Measurements from ENCODE around the gene PASK.

The PASK gene

DNA sequence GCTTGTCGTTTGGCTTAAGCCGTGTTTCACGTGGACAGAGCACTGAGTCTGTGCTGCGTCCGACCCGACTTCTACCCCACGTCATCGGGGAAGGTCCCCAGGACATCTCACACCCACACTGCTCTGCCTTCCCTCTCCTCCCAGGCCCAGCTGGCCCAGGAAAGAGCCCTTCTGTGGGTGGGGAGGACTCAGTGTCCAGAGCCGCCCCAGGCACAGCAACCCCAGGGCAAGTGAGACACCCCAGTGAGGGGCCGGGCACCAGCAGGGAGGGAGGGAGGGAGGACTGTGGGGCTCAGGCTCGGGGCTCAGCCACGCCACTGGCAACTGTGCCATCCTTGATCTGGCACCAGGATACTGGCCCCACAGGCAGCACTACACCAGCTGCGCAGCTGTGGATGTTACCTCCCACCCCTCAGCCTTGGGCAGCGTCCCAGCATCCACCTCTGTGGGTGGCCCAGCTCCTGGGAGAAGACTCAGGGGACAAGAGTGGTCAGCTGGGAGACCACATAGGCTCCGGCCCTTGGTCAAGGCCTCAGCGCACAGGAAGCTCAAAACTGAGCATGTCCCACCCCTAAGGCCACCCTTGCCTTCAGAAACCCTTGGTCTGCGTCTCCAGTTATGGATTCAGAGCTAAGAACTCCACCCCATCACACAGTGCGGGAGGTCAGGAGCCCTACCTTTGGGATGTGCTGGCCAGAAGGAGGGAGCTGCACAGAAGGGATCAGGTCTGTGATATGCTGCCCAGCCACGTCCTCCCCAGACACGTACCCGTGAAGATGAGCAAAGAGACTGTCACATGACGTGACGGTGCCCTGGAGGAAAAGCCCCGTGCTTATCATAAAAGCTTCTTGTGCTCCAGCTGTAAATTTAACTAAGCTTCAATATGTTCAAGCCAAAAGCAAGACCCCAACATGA, 11.7 kb downstream of the PASK start:
- in situ Hi-C loops (cut with HindIII; ENCODE audit: low sequenced_read_pairs), result no loop called here
- TF ChIP-seq, protein P1, sequence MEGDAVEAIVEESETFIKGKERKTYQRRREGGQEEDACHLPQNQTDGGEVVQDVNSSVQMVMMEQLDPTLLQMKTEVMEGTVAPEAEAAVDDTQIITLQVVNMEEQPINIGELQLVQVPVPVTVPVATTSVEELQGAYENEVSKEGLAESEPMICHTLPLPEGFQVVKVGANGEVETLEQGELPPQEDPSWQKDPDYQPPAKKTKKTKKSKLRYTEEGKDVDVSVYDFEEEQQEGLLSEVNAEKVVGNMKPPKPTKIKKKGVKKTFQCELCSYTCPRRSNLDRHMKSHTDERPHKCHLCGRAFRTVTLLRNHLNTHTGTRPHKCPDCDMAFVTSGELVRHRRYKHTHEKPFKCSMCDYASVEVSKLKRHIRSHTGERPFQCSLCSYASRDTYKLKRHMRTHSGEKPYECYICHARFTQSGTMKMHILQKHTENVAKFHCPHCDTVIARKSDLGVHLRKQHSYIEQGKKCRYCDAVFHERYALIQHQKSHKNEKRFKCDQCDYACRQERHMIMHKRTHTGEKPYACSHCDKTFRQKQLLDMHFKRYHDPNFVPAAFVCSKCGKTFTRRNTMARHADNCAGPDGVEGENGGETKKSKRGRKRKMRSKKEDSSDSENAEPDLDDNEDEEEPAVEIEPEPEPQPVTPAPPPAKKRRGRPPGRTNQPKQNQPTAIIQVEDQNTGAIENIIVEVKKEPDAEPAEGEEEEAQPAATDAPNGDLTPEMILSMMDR (IDR thresholded peaks at IDR 0.05; ENCODE audit: low read depth, low read length, missing control alignments), result no peak
- no peak for DNase-seq (ENCODE audit: low read depth)
- H3K4me3 ChIP-seq (ENCODE audit: low read depth, low read length), result no peak overlapping the region

DNA sequence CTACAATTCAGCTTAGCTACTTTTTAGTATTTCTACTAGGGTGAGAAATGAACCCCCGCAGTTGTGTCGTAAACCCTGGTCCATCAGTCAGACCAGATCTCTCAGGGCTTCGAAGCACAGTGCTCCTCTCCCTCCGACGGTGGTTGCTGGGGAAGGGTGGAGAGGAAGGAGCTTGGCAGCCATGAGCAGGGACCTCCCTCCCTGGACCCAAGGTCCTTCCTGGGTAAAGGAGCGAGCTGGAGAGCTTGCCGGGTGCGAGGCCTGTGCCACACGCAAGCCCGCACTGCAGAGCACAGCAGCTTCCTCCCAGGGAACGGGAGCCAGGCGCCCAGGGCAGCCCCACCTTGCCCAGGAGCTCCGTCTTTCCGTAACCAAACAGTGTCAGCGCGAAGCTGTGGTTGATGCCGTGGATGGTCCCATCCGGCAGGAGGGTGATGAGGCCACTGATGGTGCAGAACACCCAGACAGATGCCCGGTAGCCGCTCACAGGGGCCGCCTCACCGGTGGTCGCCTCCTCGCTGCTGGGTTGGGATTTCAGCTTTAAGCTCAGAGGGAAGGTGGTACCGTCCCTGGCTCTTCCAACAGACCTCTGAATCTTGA, 12.5 kb downstream of the PASK start:
- in situ Hi-C loops (cut with HindIII; ENCODE audit: low sequenced_read_pairs), result no loop called here
- H3K4me3 ChIP-seq (ENCODE audit: low read depth, low read length), result no peak overlapping the region
- DNase-seq (ENCODE audit: low read depth), result no peak
- TF ChIP-seq, protein P1 (IDR thresholded peaks at IDR 0.05; ENCODE audit: low read depth, low read length, missing control alignments), result no peak

DNA sequence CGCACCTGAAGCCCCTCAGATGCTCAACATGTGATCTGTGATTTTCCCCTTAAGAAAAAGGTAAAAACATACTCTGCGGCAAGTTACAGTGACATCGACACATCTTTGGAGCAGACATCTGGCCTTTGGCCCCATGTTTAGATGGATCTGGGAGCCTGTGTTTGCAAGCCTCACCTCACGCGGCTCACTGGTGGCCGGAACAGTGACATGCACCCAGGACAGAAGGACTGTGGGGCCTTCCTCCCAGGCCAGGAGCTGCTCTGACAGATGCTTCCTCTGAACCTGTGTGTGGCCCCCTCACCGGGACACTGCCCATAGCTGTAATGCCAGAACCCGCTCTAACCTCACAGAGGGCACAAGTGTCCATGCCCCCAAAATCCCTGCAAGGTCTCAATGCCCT, 13.1 kb downstream of the PASK start:
- no peak overlapping the region for H3K4me3 ChIP-seq (ENCODE audit: low read depth, low read length)
- no peak for DNase-seq (ENCODE audit: low read depth)
- TF ChIP-seq, protein P1 (IDR thresholded peaks at IDR 0.05; ENCODE audit: low read depth, low read length, missing control alignments), result no peak
- in situ Hi-C loops (cut with HindIII; ENCODE audit: low sequenced_read_pairs), result no loop called here

DNA sequence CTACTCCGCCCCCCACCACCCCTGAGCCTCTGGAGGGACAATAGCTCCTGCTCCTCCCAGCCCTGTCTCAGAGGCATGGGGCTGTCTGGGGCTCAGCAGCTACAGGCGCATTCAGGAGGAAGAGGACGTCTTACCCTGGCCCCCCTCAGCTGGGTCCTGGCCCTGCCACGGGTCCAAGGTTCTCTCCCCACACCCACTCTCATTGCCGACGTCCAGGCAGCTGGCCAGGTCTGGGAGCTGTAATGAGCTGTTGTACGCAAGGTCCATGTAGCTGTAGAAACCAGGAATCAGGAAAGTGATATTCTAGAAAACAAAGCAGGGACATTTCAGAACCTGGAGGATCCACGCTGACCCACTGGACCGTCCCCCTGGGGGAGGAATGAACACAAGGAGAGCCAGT, 13.5 kb downstream of the PASK start:
- no peak overlapping the region for H3K4me3 ChIP-seq (ENCODE audit: low read depth, low read length)
- no peak for DNase-seq (ENCODE audit: low read depth)
- TF ChIP-seq, protein P1 (IDR thresholded peaks at IDR 0.05; ENCODE audit: low read depth, low read length, missing control alignments), result no peak
- in situ Hi-C loops (cut with HindIII; ENCODE audit: low sequenced_read_pairs), result no loop called here

DNA sequence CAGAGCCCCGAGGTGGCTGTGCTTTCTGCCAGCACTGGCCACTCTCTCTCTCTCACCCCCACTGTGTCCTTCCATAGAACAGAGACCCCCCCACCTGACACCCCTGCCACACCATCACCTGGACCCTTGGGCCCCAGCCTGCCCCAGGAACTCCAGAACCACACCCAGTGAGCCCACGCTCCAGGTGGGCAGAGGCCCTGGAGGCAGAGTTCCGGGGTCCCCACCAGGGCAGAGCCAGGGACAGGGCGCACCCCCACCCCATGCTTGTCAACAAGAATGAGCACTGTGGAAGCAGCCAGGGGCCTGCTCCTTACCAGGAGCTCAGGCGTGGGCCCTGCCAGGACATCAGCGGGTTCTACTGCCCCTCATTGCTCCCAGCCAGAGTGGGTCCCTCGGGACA, 14.6 kb downstream of the PASK start:
- H3K4me3 ChIP-seq (ENCODE audit: low read depth, low read length), result no peak overlapping the region
- no peak for DNase-seq (ENCODE audit: low read depth)
- in situ Hi-C loops (cut with HindIII; ENCODE audit: low sequenced_read_pairs), result no loop called here
- TF ChIP-seq, protein P1 (IDR thresholded peaks at IDR 0.05; ENCODE audit: low read depth, low read length, missing control alignments), result no peak

DNA sequence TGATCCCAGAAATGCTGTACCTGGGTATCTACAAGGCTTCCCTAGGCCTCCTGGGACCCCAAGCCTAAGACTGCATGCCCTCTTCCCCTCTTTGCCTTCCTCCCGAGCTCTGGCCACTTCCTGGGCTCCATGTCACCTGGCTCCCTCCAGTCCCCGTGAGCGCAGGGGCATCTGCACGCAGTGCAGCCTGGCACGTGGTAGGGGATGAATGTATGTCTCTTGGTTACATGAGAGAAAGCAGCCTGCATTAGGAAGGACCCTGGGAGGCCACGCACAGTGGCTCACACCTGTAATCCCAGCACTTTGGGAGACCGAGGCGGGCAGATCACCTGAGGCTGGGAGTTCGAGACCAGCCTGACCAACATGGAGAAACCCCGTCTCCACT, 15.8 kb downstream of the PASK start:
- in situ Hi-C loops (cut with HindIII; ENCODE audit: low sequenced_read_pairs), result no loop called here
- H3K4me3 ChIP-seq (ENCODE audit: low read depth, low read length), result no peak overlapping the region
- TF ChIP-seq, protein P1 (IDR thresholded peaks at IDR 0.05; ENCODE audit: low read depth, low read length, missing control alignments), result no peak
- DNase-seq (ENCODE audit: low read depth), result no peak

All from astrocyte of the cerebellum (primary cell).